CD14-positive monocyte (primary cell): ENCODE results near the gene GRAMD1A. TPM values are rescaled to one million over a fixed set of nuclear protein-coding genes. Genes with fewer than 3 reads are reported as not detected.

ENCODE experiments used
- DNase-seq, 3 donors: peaks; one replicate each; pipeline ENCODE4 v3.0.0-alpha.2; 2011 to 2022
- H2AFZ ChIP-seq: 2 replicates; pipeline ENCODE4 v1.6.0; 2012; ENCODE audit warnings: mild to moderate bottlenecking, low read depth, low read length, inconsistent platforms; ENCODE audit not compliant: insufficient read depth, poor library complexity, severe bottlenecking
- H3K27ac ChIP-seq, 2 donors: 1 replicate in 1 of 2; 2 replicates in 1 of 2; pipeline ENCODE4 v1.5.1; 2012 to 2013; ENCODE audit warnings: low read length in 2 of 2, control low read depth in 1 of 2, inconsistent platforms in 1 of 2, low read depth in 1 of 2, mild to moderate bottlenecking in 1 of 2
- H3K27me3 ChIP-seq, 2 donors: one replicate each; pipeline versions ENCODE4 v1.6.0 to v1.6.1; 2011 to 2013; ENCODE audit warnings: low read length in 2 of 2; ENCODE audit not compliant: control insufficient read depth in 2 of 2, insufficient read depth in 2 of 2
- H3K36me3 ChIP-seq, 2 donors: replicated peaks in 1 of 2; 1 replicate in 1 of 2; 2 replicates in 1 of 2; pipeline versions ENCODE4 v1.5.1 to v1.6.1; 2012 to 2013; ENCODE audit warnings: low read length in 2 of 2, control low read depth in 1 of 2, inconsistent platforms in 1 of 2, mild to moderate bottlenecking in 1 of 2; ENCODE audit not compliant: insufficient read depth in 2 of 2, control insufficient read depth in 1 of 2
- H3K4me1 ChIP-seq, 2 donors: 1 replicate in 1 of 2; 2 replicates in 1 of 2; pipeline versions ENCODE4 v1.5.1 to v1.6.1; 2012 to 2013; ENCODE audit warnings: low read length in 2 of 2, control low read depth in 1 of 2, inconsistent platforms in 1 of 2, mild to moderate bottlenecking in 1 of 2, moderate library complexity in 1 of 2; ENCODE audit not compliant: insufficient read depth in 2 of 2, control insufficient read depth in 1 of 2
- H3K4me2 ChIP-seq: replicated peaks from 2 replicates; pipeline ENCODE3; 2012; ENCODE audit warnings: low read length, moderate library complexity, mild to moderate bottlenecking; ENCODE audit not compliant: poor library complexity, severe bottlenecking; ENCODE audit errors: extremely low read depth
- H3K4me3 ChIP-seq, 3 experiments: fragments of 200-600 bp in 1 of 3; sonication (generic) in 1 of 3; replicated peaks in 1 of 3; 1 replicate in 2 of 3; 2 replicates in 1 of 3; pipeline ENCODE4 v1.5.1; 2011 to 2013; ENCODE audit warnings: low read length in 3 of 3, mild to moderate bottlenecking in 3 of 3, control low read depth in 2 of 3, low read depth in 2 of 3, inconsistent platforms in 1 of 3, moderate library complexity in 1 of 3
- H3K79me2 ChIP-seq: 2 replicates; pipeline ENCODE4 v1.6.0; 2012; ENCODE audit warnings: mild to moderate bottlenecking, control low read depth, inconsistent platforms, low read length, moderate library complexity; ENCODE audit not compliant: insufficient read depth
- H3K9ac ChIP-seq: 2 replicates; pipeline ENCODE4 v1.6.0; 2017; ENCODE audit warnings: low read length, mild to moderate bottlenecking; ENCODE audit not compliant: insufficient read depth, poor library complexity, severe bottlenecking
- H3K9me3 ChIP-seq, 2 donors: replicated peaks in 1 of 2; 1 replicate in 1 of 2; 2 replicates in 1 of 2; pipeline versions ENCODE4 v1.5.1 to v1.6.1; 2012 to 2013; ENCODE audit warnings: low read length in 2 of 2, control low read depth in 1 of 2; ENCODE audit not compliant: control insufficient read depth in 1 of 2, insufficient read depth in 1 of 2
- H4K20me1 ChIP-seq: 2 replicates; pipeline ENCODE4 v1.6.0; 2012; ENCODE audit warnings: mild to moderate bottlenecking, low read length, control low read depth, moderate library complexity; ENCODE audit not compliant: insufficient read depth
- H3K27ac Mint-ChIP-seq, 7 donors: one replicate each; pipeline ENCODE4 v1.8.0; 2020; ENCODE audit warnings: mild to moderate bottlenecking in 7 of 7, mixed read lengths in 7 of 7, moderate library complexity in 6 of 7, inconsistent platforms in 2 of 7
- H3K27me3 Mint-ChIP-seq, 3 donors: one replicate each; pipeline ENCODE4 v1.8.0; 2021 to 2022; ENCODE audit warnings: low read depth in 3 of 3, mild to moderate bottlenecking in 3 of 3, mixed read lengths in 3 of 3, moderate library complexity in 3 of 3, inconsistent platforms in 1 of 3
- H3K36me3 Mint-ChIP-seq, 2 donors: one replicate each; pipeline ENCODE4 v1.8.0; 2020; ENCODE audit warnings: mixed read lengths in 2 of 2, inconsistent platforms in 1 of 2, mild to moderate bottlenecking in 1 of 2
- H3K4me1 Mint-ChIP-seq: one replicate; pipeline ENCODE4 v1.8.0; 2020; ENCODE audit warnings: mild to moderate bottlenecking, mixed read lengths
- H3K4me3 Mint-ChIP-seq, 2 donors: one replicate each; pipeline ENCODE4 v1.8.0; 2020; ENCODE audit warnings: mild to moderate bottlenecking in 2 of 2, mixed read lengths in 2 of 2, moderate library complexity in 1 of 2
- H3K9me3 Mint-ChIP-seq, 7 donors: one replicate each; pipeline ENCODE4 v1.8.0; 2020 to 2022; ENCODE audit warnings: mixed read lengths in 7 of 7, mild to moderate bottlenecking in 6 of 7, moderate library complexity in 6 of 7, inconsistent platforms in 2 of 7
- CTCF ChIP-seq: fragments of 200-600 bp; IDR thresholded peaks from one replicate; pipeline ENCODE4 v1.8.0; 2022; ENCODE audit warnings: antibody characterized with exemption, mild to moderate bottlenecking
- whole genome bisulfite sequencing: methylation state at CpG from one replicate; pipeline ENCODE4 v1.1.5; 2013; ENCODE audit warnings: missing lambda C conversion rate; ENCODE audit not compliant: insufficient coverage; 5-methylcytosine and 5-hydroxymethylcytosine counted together
- intact Hi-C, 2 donors: fragments of 100-400 bp; cut with micrococcal nuclease; formaldehyde crosslinking; loops; one replicate each; pipeline versions ENCODE4 v1.15.0 to v1.15.1; 2023
- polyA plus RNA-seq, 3 donors: library from polyadenylated mRNA; depleted of rRNA in 1 of 3; unstranded in 2 of 3; stranded (reverse) in 1 of 3; fragments of 300-500 nt in 2 of 3; fragments of >200 nt in 1 of 3; fragmentation: Illumina TruSeq in 2 of 3; gene quantifications; 1 replicate in 2 of 3; 2 replicates in 1 of 3; pipeline ENCODE4 v1.2.3, GENCODE V29; 2012 to 2021

The GRAMD1A gene
- polyA plus RNA-seq, 3 donors = 9.3 to 73.9 (median 15.1) TPM

- peak overlapping the region in 1 of 3 experiments; percentile 1 for H3K4me3 ChIP-seq
- Mint-ChIP-seq H3K27ac (peak overlapping the region; percentile 20 to 88 (median 71)), H3K27me3 (peaks cover 0 to 3% (median 1%) of the 10 kb centered on the region in 3 donors), H3K4me3 (no peak overlapping the region), H3K4me1 (peaks cover 59% of the 10 kb centered on the region), H3K9me3 (no peaks in the 10 kb centered on the region), H3K36me3 (peaks cover 56 to 77% of the 10 kb centered on the region in 2 donors)
- H3K9me3 ChIP-seq = no peaks in the 10 kb centered on the region
- 62% methylated on average over 4 of the region's 13 CpGs for WGBS
- peak overlapping the region; percentile 8 for H3K4me2 ChIP-seq
- peak in 2 of 3 donors; percentile 13 to 55 for DNase-seq
- no peak overlapping the region for H2AFZ ChIP-seq
- peak overlapping the region; percentile 17 for H3K9ac ChIP-seq
- TF ChIP-seq CTCF = no peak
- H4K20me1 ChIP-seq = peaks cover 18% of the 10 kb centered on the region
- H3K79me2 ChIP-seq = peaks cover 29% of the 10 kb centered on the region
- peaks cover 54 to 59% of the 10 kb centered on the region in 2 donors for H3K4me1 ChIP-seq
- intact Hi-C loops = loop anchor here in 1 of 2 donors (5.0 kb wide), 1 partner anchor 39 kb away; no protein-coding TSS in a partner anchor
- peak overlapping the region; percentile 44 to 70 for H3K27ac ChIP-seq
- H3K27me3 ChIP-seq = no peaks in the 10 kb centered on the region
- peaks cover 48 to 56% of the 10 kb centered on the region in 2 donors for H3K36me3 ChIP-seq
Measured at GRCh38 chr19:35011091-35011689, 11.1 kb downstream of the GRAMD1A start.

- Mint-ChIP-seq H3K9me3 (no peaks in the 10 kb centered on the region), H3K27me3 (peaks cover 0 to 3% (median 1%) of the 10 kb centered on the region in 3 donors), H3K36me3 (peaks cover 50 to 76% of the 10 kb centered on the region in 2 donors), H3K4me3 (peak overlapping the region; percentile 13 to 34), H3K27ac (peak overlapping the region; percentile 68 to 89 (median 85)), H3K4me1 (peaks cover 61% of the 10 kb centered on the region)
- Histone ChIP-seq H2AFZ (no peak overlapping the region), H4K20me1 (peaks cover 10% of the 10 kb centered on the region), H3K36me3 (peaks cover 41 to 56% of the 10 kb centered on the region in 2 donors), H3K79me2 (peaks cover 20% of the 10 kb centered on the region), H3K9me3 (no peaks in the 10 kb centered on the region), H3K4me1 (peaks cover 59 to 65% of the 10 kb centered on the region in 2 donors), H3K27ac (peak overlapping the region; percentile 44 to 70), H3K9ac (peak overlapping the region; percentile 17), H3K4me3 (no peak overlapping the region), H3K4me2 (peak overlapping the region; percentile 8), H3K27me3 (no peaks in the 10 kb centered on the region)
- no peak for TF ChIP-seq CTCF
- intact Hi-C loops = loop anchor here in 1 of 2 donors (5.0 kb wide), 1 partner anchor 40 kb away; no protein-coding TSS in a partner anchor
- DNase-seq = no peak
- WGBS = 86% methylated on average over 12 of the region's 18 CpGs
Measured at GRCh38 chr19:35011737-35012682, 11.9 kb downstream of the GRAMD1A start.
